Measurements from ENCODE around the gene HINFP. TPM values are rescaled to one million over a fixed set of nuclear protein-coding genes. Genes with fewer than 3 reads are reported as not detected.

The HINFP gene
- total and polyA plus RNA-seq, 9 of the 15 experiments (the other 6 are each of a cell fraction or from before 2014, with no cell fraction given), result 13.8 to 34.1 (median 22.5) TPM

DNA sequence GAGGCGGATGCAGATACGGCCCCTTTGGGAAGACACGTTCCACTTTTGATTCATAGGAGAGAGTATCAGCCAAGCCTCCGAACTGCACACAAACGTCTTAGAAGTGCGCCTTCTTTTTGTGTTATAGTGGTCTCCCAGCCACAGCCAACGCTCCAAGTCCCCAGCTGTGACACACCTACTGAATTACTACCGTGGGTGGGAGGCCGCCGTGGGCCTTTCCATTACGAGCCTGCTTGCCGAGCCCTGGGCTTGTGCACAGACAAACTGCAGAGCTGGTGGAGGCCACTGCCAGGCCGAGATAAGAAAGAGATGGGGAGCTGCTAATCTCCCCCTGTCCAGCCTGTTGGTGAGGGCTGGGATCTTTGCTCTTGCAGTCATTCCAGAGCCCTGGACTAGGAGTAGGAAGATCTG is 35.9 kb upstream of the HINFP start (continued):
- peak; percentile 56 for TF ChIP-seq TAF1 (IDR thresholded peaks at IDR 0.05; ENCODE audit: control insufficient read depth, extremely low read depth, insufficient read depth, low read length, severe bottlenecking)
- TF ChIP-seq ZNF75A (CRISPR knock-in tag; IDR thresholded peaks at IDR 0.05), result no peak
- no peak for TF ChIP-seq RBM39 (optimal IDR thresholded peaks at IDR 0.05; ENCODE audit: low read depth, low read length)
- peak; percentile 93 for TF ChIP-seq KLF16 (IDR thresholded peaks at IDR 0.05)
- no peak for TF ChIP-seq RBM25 (IDR thresholded peaks at IDR 0.05; ENCODE audit: low read depth, low read length, severe bottlenecking)
- no peak for TF ChIP-seq COPS2 (conservative IDR thresholded peaks at IDR 0.05)
- TF ChIP-seq ZC3H8 (IDR thresholded peaks at IDR 0.05), result no peak
- no peak; the same call in 1 of the 2 replicates for TF ChIP-seq NKRF (IDR thresholded peaks at IDR 0.05; ENCODE audit: borderline replicate concordance)
- 0 out of 4 replicates have a peak, but pooled peaks of 1 of the 2 experiments have one; percentile 24 for TF ChIP-seq ZNF639 (CRISPR knock-in tag; conservative IDR thresholded peaks at IDR 0.05 in 1 of 2, IDR thresholded peaks at IDR 0.05 in 1 of 2)
- no peak for TF ChIP-seq TOE1 (IDR thresholded peaks at IDR 0.05; ENCODE audit: borderline replicate concordance)
- 0 out of 2 replicates have a peak, but pooled peaks have one; percentile 29 for TF ChIP-seq TOE1 (CRISPR knock-in tag; IDR thresholded peaks at IDR 0.05; ENCODE audit: borderline replicate concordance, low read depth)
- no peak for TF ChIP-seq CEBPG (CRISPR knock-in tag; IDR thresholded peaks at IDR 0.05)
- no peak for TF ChIP-seq CEBPG (tag; conservative IDR thresholded peaks at IDR 0.05 in 1 of 2, IDR thresholded peaks at IDR 0.05 in 1 of 2)
- no peak for TF ChIP-seq ZNF174 (CRISPR knock-in tag; IDR thresholded peaks at IDR 0.05)
- no peak for TF ChIP-seq ZBTB7A (IDR thresholded peaks at IDR 0.05; ENCODE audit: borderline replicate concordance, control insufficient read depth, low read depth, low read length)
- TF ChIP-seq MCM2 (IDR thresholded peaks at IDR 0.05; ENCODE audit: low read depth), result no peak
- peak; percentile 48; the same call in 1 of the 2 replicates for TF ChIP-seq CHAMP1 (IDR thresholded peaks at IDR 0.05)
- TF ChIP-seq JUNB (CRISPR knock-in tag; conservative IDR thresholded peaks at IDR 0.05), result no peak
- no peak for TF ChIP-seq KAT7 (CRISPR knock-in tag; IDR thresholded peaks at IDR 0.05; ENCODE audit: borderline replicate concordance)
- TF ChIP-seq ETV6 (IDR thresholded peaks at IDR 0.05; ENCODE audit: borderline replicate concordance in 1 of 2, low read depth in 2 of 2, low read length in 1 of 2), result no peak
- no peak for TF ChIP-seq ETV6 (CRISPR knock-in tag; IDR thresholded peaks at IDR 0.05; ENCODE audit: borderline replicate concordance)
- no peak for TF ChIP-seq EP400 (IDR thresholded peaks at IDR 0.05)
- no peak for TF ChIP-seq PYGO2 (tag; IDR thresholded peaks at IDR 0.05)
- TF ChIP-seq SREBF2 (CRISPR knock-in tag; IDR thresholded peaks at IDR 0.05), result no peak
- peak; percentile 96 for TF ChIP-seq ARID1B (IDR thresholded peaks at IDR 0.05)
